HEK293T (cell line): Measurements from ENCODE around the gene S100A9.

ENCODE experiments used
- CTCF ChIA-PET: fragments of 350-600 bp; formaldehyde crosslinking; extraction: SDS; loops from one replicate; lab custom pipeline; 2021; ENCODE audit warnings: antibody characterized with exemption, inconsistent platforms; lab: Yijun Ruan, JAX
- POLR2A ChIA-PET: fragments of 350-600 bp; formaldehyde crosslinking; extraction: SDS; loops from one replicate; lab custom pipeline; 2020; ENCODE audit warnings: antibody characterized with exemption, inconsistent platforms; lab: Yijun Ruan, JAX
- DNase-seq: peaks from one replicate; pipeline ENCODE4 v3.0.0; 2012; ENCODE audit warnings: mixed read lengths; ENCODE audit errors: extremely low spot score
- ARNT ChIP-seq: fragments of 450-650 bp; IDR thresholded peaks from 2 replicates; pipeline ENCODE4 v1.6.1; 2017; ENCODE audit warnings: mild to moderate bottlenecking
- BHLHE40 ChIP-seq: fragments of 450-650 bp; IDR thresholded peaks from 2 replicates; pipeline ENCODE4 v1.6.1; 2016; ENCODE audit warnings: mild to moderate bottlenecking, moderate library complexity, borderline replicate concordance
- CTBP1 ChIP-seq: fragments of 450-650 bp; IDR thresholded peaks from 2 replicates; pipeline ENCODE4 v1.6.1; 2016; ENCODE audit warnings: borderline replicate concordance
- ELF4 ChIP-seq: fragments of 450-650 bp; IDR thresholded peaks from 2 replicates; pipeline ENCODE4 v1.6.1; 2017; ENCODE audit warnings: antibody characterized with exemption
- FOXA1 ChIP-seq: fragments of 450-650 bp; IDR thresholded peaks from 2 replicates; pipeline ENCODE4 v1.6.1; 2016; ENCODE audit warnings: mild to moderate bottlenecking
- FOXK2 ChIP-seq: fragments of 450-650 bp; IDR thresholded peaks from 2 replicates; pipeline ENCODE4 v1.6.1; 2016; ENCODE audit warnings: mild to moderate bottlenecking
- FOXM1 ChIP-seq: fragments of 450-650 bp; IDR thresholded peaks from 2 replicates; pipeline ENCODE4 v1.6.1; 2017; ENCODE audit warnings: mild to moderate bottlenecking, borderline replicate concordance
- HDGF ChIP-seq: fragments of 450-650 bp; IDR thresholded peaks from 2 replicates; pipeline ENCODE4 v1.6.1; 2017; ENCODE audit warnings: antibody characterized with exemption, borderline replicate concordance
- L3MBTL2 ChIP-seq: fragments of 450-650 bp; conservative IDR thresholded peaks from 2 replicates; pipeline ENCODE4 v1.6.1; 2016; ENCODE audit warnings: mild to moderate bottlenecking
- LEF1 ChIP-seq: fragments of 450-650 bp; IDR thresholded peaks from 2 replicates; pipeline ENCODE4 v1.6.1; 2017; ENCODE audit warnings: mild to moderate bottlenecking, borderline replicate concordance
- NFRKB ChIP-seq: fragments of 450-650 bp; IDR thresholded peaks from 2 replicates; pipeline ENCODE4 v1.6.1; 2016; ENCODE audit warnings: mild to moderate bottlenecking, moderate library complexity
- PKNOX1 ChIP-seq: fragments of 450-650 bp; IDR thresholded peaks from 2 replicates; pipeline ENCODE4 v1.6.1; 2016
- SP1 ChIP-seq: fragments of 450-650 bp; IDR thresholded peaks from 2 replicates; pipeline ENCODE4 v1.6.1; 2017
- SUZ12 ChIP-seq: fragments of 450-650 bp; IDR thresholded peaks from 2 replicates; pipeline ENCODE4 v1.6.1; 2016; ENCODE audit warnings: mild to moderate bottlenecking
- TARDBP ChIP-seq: fragments of 450-650 bp; IDR thresholded peaks from 2 replicates; pipeline ENCODE4 v1.6.1; 2016
- ZNF384 ChIP-seq: fragments of 450-650 bp; IDR thresholded peaks from 2 replicates; pipeline ENCODE4 v1.6.1; 2016

Gene S100A9

GRCh38 chr1:153394391-153394790 lies 36.7 kb downstream of the S100A9 start:
- ChIA-PET POLR2A (no interaction called here), CTCF (interaction anchor here (1.3 kb wide), 1 partner anchor 39 kb away, joined by 4 read pairs; no protein-coding TSS in a partner anchor)
- TF ChIP-seq FOXA1 = no peak
- no peak for TF ChIP-seq FOXM1
- no peak for TF ChIP-seq CTBP1
- no peak for TF ChIP-seq ELF4
- no peak for TF ChIP-seq FOXK2
- TF ChIP-seq LEF1 = no peak
- no peak for TF ChIP-seq SUZ12
- TF ChIP-seq L3MBTL2 = no peak
- no peak for TF ChIP-seq ARNT
- no peak for TF ChIP-seq HDGF
- TF ChIP-seq PKNOX1 = no peak
- TF ChIP-seq TARDBP = no peak
- no peak for TF ChIP-seq SP1
- no peak for DNase-seq

- TF ChIP-seq ELF4 = no peak
- no peak for TF ChIP-seq PKNOX1
- no peak for TF ChIP-seq SP1
- TF ChIP-seq LEF1 = no peak
- TF ChIP-seq FOXA1 = no peak
- TF ChIP-seq HDGF = no peak
- TF ChIP-seq SUZ12 = no peak
- no peak for TF ChIP-seq FOXK2
- TF ChIP-seq CTBP1 = no peak
- no peak for TF ChIP-seq L3MBTL2
- TF ChIP-seq BHLHE40 = no peak
- POLR2A ChIA-PET = no interaction called here
- CTCF ChIA-PET = interaction anchor here (0.9 to 1.3 kb wide), 2 partner anchors 40 to 41 kb away, joined by 3 to 4 read pairs; no protein-coding TSS in a partner anchor
- no peak for DNase-seq
Measured at GRCh38 chr1:153395136-153395685, 37.6 kb downstream of the S100A9 start.

GRCh38 chr1:153395776-153396175 lies 38.1 kb downstream of the S100A9 start:
- POLR2A ChIA-PET = no interaction called here
- DNase-seq = no peak
- TF ChIP-seq ELF4 = no peak
- no peak for TF ChIP-seq CTBP1
- TF ChIP-seq ARNT = no peak
- no peak for TF ChIP-seq SUZ12
- no peak for TF ChIP-seq BHLHE40
- TF ChIP-seq SP1 = no peak
- no peak for TF ChIP-seq NFRKB
- TF ChIP-seq ZNF384 = no peak
- no peak for TF ChIP-seq PKNOX1
- no peak for TF ChIP-seq HDGF
- no peak for TF ChIP-seq LEF1
- no peak for TF ChIP-seq FOXK2
- TF ChIP-seq TARDBP = no peak
- CTCF ChIA-PET = interaction anchor here (0.9 to 1.5 kb wide), 3 partner anchors 41 to 99 kb away, joined by 3 to 4 read pairs (median 4); no protein-coding TSS in a partner anchor

- TF ChIP-seq ZNF384 (no peak), CTBP1 (no peak), HDGF (no peak), PKNOX1 (no peak), SUZ12 (no peak), FOXK2 (no peak), SP1 (no peak), ELF4 (no peak), ARNT (no peak), FOXM1 (no peak), L3MBTL2 (no peak), NFRKB (no peak)
- ChIA-PET POLR2A (no interaction called here), CTCF (interaction anchor here (1.5 kb wide), 1 partner anchor 98 kb away, joined by 4 read pairs; no protein-coding TSS in a partner anchor)
- no peak for DNase-seq
Measured at GRCh38 chr1:153396461-153396860, 38.8 kb downstream of the S100A9 start.

GRCh38 chr1:153397051-153397923 lies 39.6 kb downstream of the S100A9 start:
- ChIA-PET POLR2A (no interaction called here), CTCF (interaction anchor here (1.5 kb wide), 1 partner anchor 97 kb away, joined by 4 read pairs; no protein-coding TSS in a partner anchor)
- TF ChIP-seq ZNF384 (no peak), TARDBP (no peak), ELF4 (no peak), SP1 (no peak)

More at GRCh38 chr1:153397051-153397923, 39.6 kb downstream of the S100A9 start:
- DNase-seq = no peak
